ENCODE measurements around the gene LCLAT1.
"Not testable (repeated sequence)": the region's sequence is repeated elsewhere in the genome, so short reads cannot be mapped to it uniquely, and the experiment has no call there.

Gene LCLAT1

GRCh38 chr2:30601375-30601774 is 154.3 kb downstream of the LCLAT1 start:
- no peak for DNase-seq (ENCODE audit: low spot score)

- no peak for DNase-seq (ENCODE audit: low spot score)
These were observed 158.2 kb downstream of the LCLAT1 start for GRCh38 chr2:30605197-30605596.

- no peak for DNase-seq (ENCODE audit: low spot score)
These were observed 161.6 kb downstream of the LCLAT1 start for GRCh38 chr2:30608643-30609042.

GRCh38 chr2:30611583-30611982 is 164.5 kb downstream of the LCLAT1 start:
- DNase-seq (ENCODE audit: low spot score): no peak

- no peak for DNase-seq (ENCODE audit: low spot score)
These were observed 165.3 kb downstream of the LCLAT1 start for GRCh38 chr2:30612371-30612770.

GRCh38 chr2:30613001-30613400 is 166.0 kb downstream of the LCLAT1 start:
- no peak for DNase-seq (ENCODE audit: low spot score)

- DNase-seq (ENCODE audit: low spot score): not testable (repeated sequence)
These were observed 167.2 kb downstream of the LCLAT1 start for GRCh38 chr2:30614227-30614626.

GRCh38 chr2:30615926-30616325 is 168.9 kb downstream of the LCLAT1 start:
- DNase-seq (ENCODE audit: low spot score): no peak

- no peak for DNase-seq (ENCODE audit: low spot score)
These were observed 173.1 kb downstream of the LCLAT1 start for GRCh38 chr2:30620102-30620501.

GRCh38 chr2:30621836-30622235 is 174.8 kb downstream of the LCLAT1 start:
- no peak for DNase-seq (ENCODE audit: low spot score)

GRCh38 chr2:30622452-30622851 is 175.4 kb downstream of the LCLAT1 start:
- no peak for DNase-seq (ENCODE audit: low spot score)

GRCh38 chr2:30625276-30625675 is 178.2 kb downstream of the LCLAT1 start:
- no peak for DNase-seq (ENCODE audit: low spot score)

GRCh38 chr2:30625701-30626100 is 178.7 kb downstream of the LCLAT1 start:
- DNase-seq (ENCODE audit: low spot score): no peak

- no peak for DNase-seq (ENCODE audit: low spot score)
These were observed 179.4 kb downstream of the LCLAT1 start for GRCh38 chr2:30626397-30626796.

- DNase-seq (ENCODE audit: low spot score): no peak
These were observed 180.1 kb downstream of the LCLAT1 start for GRCh38 chr2:30627151-30627550.

- DNase-seq (ENCODE audit: low spot score): no peak
These were observed 181.3 kb downstream of the LCLAT1 start for GRCh38 chr2:30628341-30628740.

GRCh38 chr2:30629866-30630265 is 182.8 kb downstream of the LCLAT1 start:
- DNase-seq (ENCODE audit: low spot score): no peak

- DNase-seq (ENCODE audit: low spot score): no peak
These were observed 184.1 kb downstream of the LCLAT1 start for GRCh38 chr2:30631051-30631671.

- DNase-seq (ENCODE audit: low spot score): no peak
These were observed 186.0 kb downstream of the LCLAT1 start for GRCh38 chr2:30633039-30633438.

GRCh38 chr2:30636311-30636710 is 189.3 kb downstream of the LCLAT1 start:
- DNase-seq (ENCODE audit: low spot score): no peak

GRCh38 chr2:30639836-30640235 is 192.8 kb downstream of the LCLAT1 start:
- no peak for DNase-seq (ENCODE audit: low spot score)

GRCh38 chr2:30641765-30642345 is 194.8 kb downstream of the LCLAT1 start:
- no peak for DNase-seq (ENCODE audit: low spot score)

GRCh38 chr2:30643013-30643412 is 196.0 kb downstream of the LCLAT1 start:
- not testable (repeated sequence) for DNase-seq (ENCODE audit: low spot score)

- no peak for DNase-seq (ENCODE audit: low spot score)
These were observed 196.6 kb downstream of the LCLAT1 start for GRCh38 chr2:30643674-30644073.
